Neuronal stem cell (in vitro differentiated cells): Measurements from ENCODE around the gene ORMDL3.

ENCODE experiments used
- DNase-seq: peaks from one replicate; pipeline ENCODE4 v3.0.0-alpha.2; 2013; ENCODE audit warnings: low spot score
- H2AFZ ChIP-seq: one replicate; pipeline ENCODE4 v1.6.1; 2013; ENCODE audit warnings: mild to moderate bottlenecking, low read length, inconsistent platforms
- H2AK5ac ChIP-seq: 2 replicates; pipeline ENCODE4 v1.6.1; 2013; ENCODE audit warnings: low read depth, mild to moderate bottlenecking, inconsistent platforms, low read length, moderate library complexity, mixed read lengths
- H2BK120ac ChIP-seq: 2 replicates; pipeline ENCODE4 v1.6.1; 2013; ENCODE audit warnings: low read depth, mild to moderate bottlenecking, inconsistent platforms, low read length, moderate library complexity, mixed read lengths
- H2BK12ac ChIP-seq: one replicate; pipeline ENCODE4 v1.6.1; 2013; ENCODE audit warnings: low read length, inconsistent platforms
- H2BK15ac ChIP-seq: 2 replicates; pipeline ENCODE4 v1.6.1; 2013; ENCODE audit warnings: mild to moderate bottlenecking, low read length, inconsistent platforms, mixed read lengths
- H2BK5ac ChIP-seq: one replicate; pipeline ENCODE4 v1.6.1; 2013; ENCODE audit warnings: inconsistent platforms, mild to moderate bottlenecking, low read length, moderate library complexity
- H3K14ac ChIP-seq: one replicate; pipeline ENCODE4 v1.6.1; 2013; ENCODE audit warnings: low read length, inconsistent platforms
- H3K18ac ChIP-seq: 2 replicates; pipeline ENCODE4 v1.6.1; 2013; ENCODE audit warnings: low read length, inconsistent platforms
- H3K23ac ChIP-seq: 2 replicates; pipeline ENCODE4 v1.6.1; 2013; ENCODE audit warnings: low read depth, mild to moderate bottlenecking, mixed read lengths, low read length, inconsistent platforms; ENCODE audit not compliant: poor library complexity
- H3K27ac ChIP-seq: replicated peaks from 3 replicates; pipeline ENCODE4 v1.5.1; 2013; ENCODE audit warnings: low read length, inconsistent platforms
- H3K27me3 ChIP-seq, 3 experiments: 2 replicates each; pipeline ENCODE4 v1.6.1; 2013; ENCODE audit warnings: low read length in 3 of 3, mild to moderate bottlenecking in 2 of 3, inconsistent platforms in 1 of 3, low read depth in 1 of 3, mixed read lengths in 1 of 3, moderate library complexity in 1 of 3; ENCODE audit not compliant: control insufficient read depth in 3 of 3, insufficient read depth in 3 of 3
- H3K36me3 ChIP-seq, 2 donors: replicated peaks in 1 of 2; 2 replicates each; pipeline ENCODE4 v1.6.1; 2013; ENCODE audit warnings: low read length in 2 of 2; ENCODE audit not compliant: control insufficient read depth in 2 of 2, insufficient read depth in 2 of 2
- H3K4ac ChIP-seq: 2 replicates; pipeline ENCODE4 v1.6.1; 2013; ENCODE audit warnings: inconsistent platforms, mild to moderate bottlenecking, low read length, moderate library complexity
- H3K4me1 ChIP-seq, 2 donors: 1 replicate in 1 of 2; 2 replicates in 1 of 2; pipeline ENCODE4 v1.6.1; 2013; ENCODE audit warnings: low read length in 2 of 2, low read depth in 1 of 2; ENCODE audit not compliant: control insufficient read depth in 2 of 2, insufficient read depth in 1 of 2
- H3K4me2 ChIP-seq: one replicate; pipeline ENCODE4 v1.6.1; 2013; ENCODE audit warnings: mild to moderate bottlenecking, low read length, inconsistent platforms; ENCODE audit not compliant: insufficient read depth, poor library complexity, severe bottlenecking
- H3K4me3 ChIP-seq, 2 donors: 2 replicates each; pipeline ENCODE4 v1.5.1; 2013; ENCODE audit warnings: low read length in 2 of 2, mild to moderate bottlenecking in 2 of 2, inconsistent platforms in 1 of 2, moderate library complexity in 1 of 2
- H3K79me1 ChIP-seq: one replicate; pipeline ENCODE4 v1.6.1; 2013; ENCODE audit warnings: low read depth, mild to moderate bottlenecking, inconsistent platforms, low read length, moderate library complexity
- H3K9ac ChIP-seq: one replicate; pipeline ENCODE4 v1.6.1; 2013; ENCODE audit warnings: mild to moderate bottlenecking, low read depth, low read length, inconsistent platforms; ENCODE audit not compliant: poor library complexity
- H3K9me3 ChIP-seq, 2 donors: replicated peaks in 1 of 2; 2 replicates each; pipeline versions ENCODE3 to v1.6.1; 2013; ENCODE audit warnings: low read length in 2 of 2, mild to moderate bottlenecking in 2 of 2, inconsistent platforms in 1 of 2, low read depth in 1 of 2, mixed read lengths in 1 of 2, moderate library complexity in 1 of 2; ENCODE audit not compliant: control insufficient read depth in 2 of 2, insufficient read depth in 1 of 2
- H4K8ac ChIP-seq: one replicate; pipeline ENCODE4 v1.6.1; 2013; ENCODE audit warnings: low read depth, mild to moderate bottlenecking, inconsistent platforms, low read length, moderate library complexity
- H4K91ac ChIP-seq: one replicate; pipeline ENCODE4 v1.6.1; 2013; ENCODE audit warnings: low read length, low read depth, mild to moderate bottlenecking, inconsistent platforms; ENCODE audit not compliant: poor library complexity
- WGBS, 2 donors: extraction: QIAGEN DNeasy Blood & Tissue Kit; methylation state at CpG; one replicate each; pipeline ENCODE4 v1.1.7; 2013; ENCODE audit warnings: missing lambda C conversion rate in 2 of 2, mixed read lengths in 1 of 2; ENCODE audit not compliant: insufficient read length in 2 of 2, insufficient replicate concordance in 1 of 2; ENCODE audit errors: extremely low coverage in 2 of 2; 5-methylcytosine and 5-hydroxymethylcytosine counted together

ORMDL3 gene

GRCh38 chr17:39953471-39953888 lies 26.1 kb upstream of the ORMDL3 start:
- Histone ChIP-seq H2BK5ac (no peak overlapping the region), H3K79me1 (no peaks in the 10 kb centered on the region), H3K4me2 (peak overlapping the region; percentile 55), H3K4me1 (peaks cover 10 to 11% of the 10 kb centered on the region in 2 donors), H2AFZ (peak overlapping the region; percentile 98), H2BK12ac (no peak overlapping the region), H3K14ac (no peak overlapping the region), H4K91ac (no peak overlapping the region), H3K4me3 (peak overlapping the region; percentile 45 to 58), H3K9me3 (no peaks in the 10 kb centered on the region), H3K23ac (no peak overlapping the region), H3K18ac (peak overlapping the region; percentile 2), H2BK120ac (no peak overlapping the region), H4K8ac (no peak overlapping the region), H2BK15ac (peak overlapping the region; percentile 8), H3K4ac (no peak overlapping the region), H3K36me3 (no peaks in the 10 kb centered on the region), H3K27ac (peak overlapping the region; percentile 47), H3K27me3 (peaks cover 0 to 8% (median 7%) of the 10 kb centered on the region in 3 experiments), H3K9ac (peak overlapping the region; percentile 5), H2AK5ac (no peak overlapping the region)
- DNase-seq: no peak
- WGBS, 2 donors: no CpG with 5 or more reads among the region's 9 CpGs

- Histone ChIP-seq H3K4me1 (peaks cover 11% of the 10 kb centered on the region in 2 donors), H2BK120ac (peak overlapping the region; percentile 35), H3K4me3 (peak overlapping the region; percentile 58 to 80), H2BK15ac (peak overlapping the region; percentile 71), H3K4me2 (peak overlapping the region; percentile 72), H3K4ac (peak overlapping the region; percentile 19), H3K9ac (peak overlapping the region; percentile 93), H4K8ac (peak overlapping the region; percentile 88), H3K18ac (peak overlapping the region; percentile 97), H2AK5ac (peak overlapping the region; percentile 54), H2BK5ac (peak overlapping the region; percentile 15), H3K79me1 (no peaks in the 10 kb centered on the region), H3K27ac (no peak overlapping the region), H3K14ac (peak overlapping the region; percentile 83), H2BK12ac (no peak overlapping the region), H2AFZ (peak overlapping the region; percentile 98), H3K23ac (peak overlapping the region; percentile 26), H3K9me3 (no peaks in the 10 kb centered on the region), H4K91ac (no peak overlapping the region), H3K36me3 (no peaks in the 10 kb centered on the region), H3K27me3 (peaks cover 0 to 8% (median 7%) of the 10 kb centered on the region in 3 experiments)
- peak; percentile 95 for DNase-seq
- no CpG with 5 or more reads among the region's 55 CpGs for WGBS, 2 donors
Measured at GRCh38 chr17:39952680-39953470, 25.5 kb upstream of the ORMDL3 start.

- no peak for DNase-seq
Measured at GRCh38 chr17:39951924-39952679, 24.7 kb upstream of the ORMDL3 start.

More at GRCh38 chr17:39951924-39952679, 24.7 kb upstream of the ORMDL3 start:
- peak overlapping the region; percentile 15 for H2BK5ac ChIP-seq
- WGBS, 2 donors: no CpG with 5 or more reads among the region's 22 CpGs
- no peaks in the 10 kb centered on the region for H3K79me1 ChIP-seq
- H3K36me3 ChIP-seq: no peaks in the 10 kb centered on the region
- no peak overlapping the region for H4K91ac ChIP-seq
- peak overlapping the region; percentile 88 for H4K8ac ChIP-seq
- H2BK15ac ChIP-seq: peak overlapping the region; percentile 71
- H2AK5ac ChIP-seq: peak overlapping the region; percentile 54
- peak overlapping the region; percentile 26 for H3K23ac ChIP-seq
- H3K14ac ChIP-seq: peak overlapping the region; percentile 83
- H2BK12ac ChIP-seq: no peak overlapping the region
- peak overlapping the region; percentile 34 to 80 for H3K4me3 ChIP-seq
- H2BK120ac ChIP-seq: peak overlapping the region; percentile 35
- H3K4ac ChIP-seq: peak overlapping the region; percentile 19
- H3K4me2 ChIP-seq: peak overlapping the region; percentile 72
- H3K9ac ChIP-seq: peak overlapping the region; percentile 93
- H3K27me3 ChIP-seq: peaks cover 0 to 8% (median 7%) of the 10 kb centered on the region in 3 experiments
- no peak overlapping the region for H3K27ac ChIP-seq
- peak overlapping the region; percentile 97 for H3K18ac ChIP-seq
- peak overlapping the region; percentile 90 for H2AFZ ChIP-seq
- peaks cover 11% of the 10 kb centered on the region in 2 donors for H3K4me1 ChIP-seq
- H3K9me3 ChIP-seq: no peaks in the 10 kb centered on the region
